Activated CD4-positive, alpha-beta T cell treated with anti-CD3 and anti-CD28 coated beads, Interleukin-2, amount 50 U/mL, for 4 hours (primary cell): ENCODE results near the gene KRT71.
A peak's percentile ranks its signal among the peaks of the same experiment; 100 is the strongest.
"Not testable (repeated sequence)": the region's sequence is repeated elsewhere in the genome, so short reads cannot be mapped to it uniquely, and the experiment has no call there.

Source experiments
- DNase-seq, 2 experiments: peaks; one replicate each; pipeline ENCODE4 v3.0.0-alpha.2; 2020

KRT71 gene

GRCh38 chr12:52552681-52553195 is at the start of gene KRT71:
Gene KRT71 (minus strand): TSS chr12:52553145. CDS start chr12:52553077, 68 bp downstream.
- no peak for DNase-seq

- no peak for DNase-seq
These were observed 49.6 kb upstream of the KRT71 start for GRCh38 chr12:52602552-52602951.

- no peak for DNase-seq
These were observed 48.7 kb upstream of the KRT71 start for GRCh38 chr12:52601671-52602070.

GRCh38 chr12:52600941-52601481 is 48.1 kb upstream of the KRT71 start, which contains the start of gene KRT72:
Gene KRT72 (minus strand): TSS chr12:52601463. CDS start chr12:52601452, 11 bp downstream.
- no peak for DNase-seq

- DNase-seq = no peak
These were observed 47.5 kb upstream of the KRT71 start for GRCh38 chr12:52600475-52600874.

- no peak for DNase-seq
These were observed 47.1 kb upstream of the KRT71 start for GRCh38 chr12:52600071-52600470.

GRCh38 chr12:52598966-52599365 is 46.0 kb upstream of the KRT71 start:
- DNase-seq = no peak

- not testable (repeated sequence) for DNase-seq
These were observed 41.3 kb upstream of the KRT71 start for GRCh38 chr12:52594237-52594636.

- DNase-seq = no peak
These were observed 38.6 kb upstream of the KRT71 start for GRCh38 chr12:52591521-52591920.

GRCh38 chr12:52590021-52590420 is 37.1 kb upstream of the KRT71 start:
- DNase-seq = no peak

- no peak for DNase-seq
These were observed 34.6 kb upstream of the KRT71 start for GRCh38 chr12:52587563-52587962.

GRCh38 chr12:52585946-52586345 is 33.0 kb upstream of the KRT71 start:
- peak; percentile 27 to 38 for DNase-seq

- DNase-seq = no peak
These were observed 32.1 kb upstream of the KRT71 start for GRCh38 chr12:52585066-52585465.

GRCh38 chr12:52584156-52584682 is 31.3 kb upstream of the KRT71 start:
- no peak for DNase-seq

GRCh38 chr12:52582971-52583456 is 30.1 kb upstream of the KRT71 start:
- DNase-seq = peak; percentile 57 to 67

GRCh38 chr12:52582486-52582885 is 29.5 kb upstream of the KRT71 start:
- DNase-seq = no peak

GRCh38 chr12:52581481-52581880 is 28.5 kb upstream of the KRT71 start:
- DNase-seq = no peak

GRCh38 chr12:52581066-52581465 is 28.1 kb upstream of the KRT71 start:
- DNase-seq = no peak

GRCh38 chr12:52580496-52580895 is 27.6 kb upstream of the KRT71 start:
- DNase-seq = no peak

- no peak for DNase-seq
These were observed 26.8 kb upstream of the KRT71 start for GRCh38 chr12:52579468-52580465.

- DNase-seq = no peak
These were observed 25.5 kb upstream of the KRT71 start for GRCh38 chr12:52578469-52578868.

GRCh38 chr12:52577316-52577715 is 24.4 kb upstream of the KRT71 start:
- DNase-seq = no peak

GRCh38 chr12:52575948-52576347 is 23.0 kb upstream of the KRT71 start:
- DNase-seq = no peak
